Measurements from ENCODE around the gene RHOV.
A peak's percentile ranks its signal among the peaks of the same experiment; 100 is the strongest.

The RHOV gene

GRCh38 chr15:40873694-40874561, at the start of gene RHOV:
TSS of gene RHOV (minus strand) at chr15:40874234. CDS start at chr15:40874139, 95 bp downstream.
- peak; percentile 57 for DNase-seq

GRCh38 chr15:40923551-40923950, 49.5 kb upstream of the RHOV start:
- DNase-seq: no peak

GRCh38 chr15:40922608-40923005, 48.6 kb upstream of the RHOV start:
- DNase-seq: no peak

GRCh38 chr15:40921949-40922607, 48.0 kb upstream of the RHOV start:
- DNase-seq: no peak

- no peak for DNase-seq
Observed at GRCh38 chr15:40918799-40919392, 44.9 kb upstream of the RHOV start.

- DNase-seq: no peak
Observed at GRCh38 chr15:40918146-40918798, 44.2 kb upstream of the RHOV start.

- DNase-seq: no peak
Observed at GRCh38 chr15:40917585-40917984, 43.6 kb upstream of the RHOV start.

- no peak for DNase-seq
Observed at GRCh38 chr15:40915679-40916078, 41.6 kb upstream of the RHOV start.

GRCh38 chr15:40915116-40915661, 41.2 kb upstream of the RHOV start:
- no peak for DNase-seq

GRCh38 chr15:40914486-40914885, 40.5 kb upstream of the RHOV start:
- DNase-seq: no peak

GRCh38 chr15:40914013-40914412, 40.0 kb upstream of the RHOV start:
- no peak for DNase-seq

GRCh38 chr15:40912478-40912877, 38.4 kb upstream of the RHOV start:
- no peak for DNase-seq

GRCh38 chr15:40911693-40912092, 37.7 kb upstream of the RHOV start:
- DNase-seq: no peak

- no peak for DNase-seq
Observed at GRCh38 chr15:40911141-40911540, 37.1 kb upstream of the RHOV start.

- DNase-seq: no peak
Observed at GRCh38 chr15:40909662-40910630, 35.9 kb upstream of the RHOV start.

- no peak for DNase-seq
Observed at GRCh38 chr15:40908095-40908494, 34.1 kb upstream of the RHOV start.

GRCh38 chr15:40906991-40907802, 33.2 kb upstream of the RHOV start:
- DNase-seq: peak; percentile 16

GRCh38 chr15:40906091-40906990, 32.3 kb upstream of the RHOV start:
- DNase-seq: peak; percentile 71

GRCh38 chr15:40904552-40905201, 30.6 kb upstream of the RHOV start:
- DNase-seq: no peak
